Middle frontal gyrus (tissue), 1 donor: Measurements from ENCODE around the gene CXorf65.

Experiments used
- DNase-seq: peaks from one replicate; pipeline ENCODE4 v3.0.0-alpha.2; 2015; ENCODE audit warnings: low spot score; ENCODE audit errors: extremely low spot score

CXorf65 gene

GRCh38 chrX:71067712-71068043 is 38.9 kb downstream of the CXorf65 start:
- DNase-seq = no peak

DNA sequence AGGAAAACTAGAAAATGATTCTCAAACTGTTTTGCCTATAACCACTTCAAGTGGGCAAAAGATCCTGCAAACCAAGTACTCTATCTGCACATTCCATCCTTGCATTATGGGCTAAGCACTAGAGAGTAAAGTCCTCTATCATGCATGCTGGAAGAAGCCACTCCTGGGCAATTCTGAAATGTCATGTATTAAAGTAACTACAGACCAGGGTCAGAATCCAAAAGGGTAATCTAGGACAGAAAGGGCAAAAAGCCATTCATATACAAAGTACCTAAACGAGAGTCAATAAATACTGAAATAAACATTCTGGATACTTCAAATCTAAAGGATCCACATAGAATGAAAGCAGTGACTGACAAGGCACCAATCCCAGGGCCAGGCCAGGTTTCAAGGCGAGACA is 39.5 kb downstream of the CXorf65 start:
- no peak for DNase-seq

DNA sequence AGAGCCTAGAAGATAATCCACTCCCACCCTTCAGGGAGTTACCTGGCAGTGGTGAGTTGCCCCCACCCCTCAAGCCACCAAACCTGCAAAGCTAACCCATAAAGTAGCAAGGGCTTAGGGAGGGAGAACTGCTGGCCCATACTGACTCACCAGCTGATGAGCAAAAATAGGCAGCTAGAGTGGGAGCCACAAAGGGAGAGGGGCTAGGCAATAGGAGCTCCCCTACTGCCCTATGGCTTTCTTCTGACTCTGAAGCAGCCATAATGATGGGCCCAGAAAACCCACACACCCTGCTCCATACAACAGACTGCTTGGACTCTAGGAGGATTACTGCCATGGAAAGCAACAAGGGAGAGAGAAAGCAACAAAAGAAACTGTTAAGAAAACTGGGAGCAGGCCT is 46.4 kb downstream of the CXorf65 start:
- no peak for DNase-seq

- no peak for DNase-seq
Measured at GRCh38 chrX:71057848-71058530, 48.6 kb downstream of the CXorf65 start.

- DNase-seq = no peak
Measured at GRCh38 chrX:71056867-71057266, 49.7 kb downstream of the CXorf65 start.
